GM21619 (cell line): Measurements from ENCODE around the gene PRKN.
"Not testable (repeated sequence)": the region's sequence is repeated elsewhere in the genome, so short reads cannot be mapped to it uniquely, and the experiment has no call there.

Experiments
- ATAC-seq: cut with Tn5 transposase; IDR thresholded peaks from one replicate; pipeline ENCODE4 v1.9.1; 2021; ENCODE audit not compliant: unreplicated experiment

Gene PRKN

GRCh38 chr6:161833099-161833860 lies 894.3 kb downstream of the PRKN start:
- no peak for ATAC-seq

GRCh38 chr6:161832622-161833021 lies 894.9 kb downstream of the PRKN start:
- ATAC-seq, result no peak

- ATAC-seq, result no peak
These were observed 896.5 kb downstream of the PRKN start for GRCh38 chr6:161830866-161831616.

GRCh38 chr6:161829291-161829729 lies 898.3 kb downstream of the PRKN start:
- no peak for ATAC-seq

- ATAC-seq, result no peak
These were observed 899.2 kb downstream of the PRKN start for GRCh38 chr6:161828355-161828754.

- no peak for ATAC-seq
These were observed 901.1 kb downstream of the PRKN start for GRCh38 chr6:161826512-161826911.

GRCh38 chr6:161822204-161822603 lies 905.4 kb downstream of the PRKN start:
- ATAC-seq, result not testable (repeated sequence)

GRCh38 chr6:161817881-161818280 lies 909.7 kb downstream of the PRKN start:
- no peak for ATAC-seq

GRCh38 chr6:161815965-161816364 lies 911.6 kb downstream of the PRKN start:
- no peak for ATAC-seq

- ATAC-seq, result no peak
These were observed 914.4 kb downstream of the PRKN start for GRCh38 chr6:161813156-161813555.

GRCh38 chr6:161809971-161810370 lies 917.6 kb downstream of the PRKN start:
- ATAC-seq, result no peak

- no peak for ATAC-seq
These were observed 922.7 kb downstream of the PRKN start for GRCh38 chr6:161804838-161805237.

GRCh38 chr6:161803131-161803530 lies 924.4 kb downstream of the PRKN start:
- no peak for ATAC-seq

- ATAC-seq, result no peak
These were observed 925.3 kb downstream of the PRKN start for GRCh38 chr6:161802231-161802630.

- no peak for ATAC-seq
These were observed 928.6 kb downstream of the PRKN start for GRCh38 chr6:161798844-161799394.

- ATAC-seq, result no peak
These were observed 930.9 kb downstream of the PRKN start for GRCh38 chr6:161796681-161797080.

GRCh38 chr6:161792851-161793493 lies 934.6 kb downstream of the PRKN start:
- ATAC-seq, result no peak

- no peak for ATAC-seq
These were observed 939.0 kb downstream of the PRKN start for GRCh38 chr6:161788531-161788930.

- no peak for ATAC-seq
These were observed 955.4 kb downstream of the PRKN start for GRCh38 chr6:161772176-161772575.

- no peak for ATAC-seq
These were observed 965.6 kb downstream of the PRKN start for GRCh38 chr6:161761966-161762365.

- ATAC-seq, result no peak
These were observed 972.5 kb downstream of the PRKN start for GRCh38 chr6:161755080-161755479.
